ENCODE measurements around the gene GTPBP3.

GTPBP3 gene

DNA sequence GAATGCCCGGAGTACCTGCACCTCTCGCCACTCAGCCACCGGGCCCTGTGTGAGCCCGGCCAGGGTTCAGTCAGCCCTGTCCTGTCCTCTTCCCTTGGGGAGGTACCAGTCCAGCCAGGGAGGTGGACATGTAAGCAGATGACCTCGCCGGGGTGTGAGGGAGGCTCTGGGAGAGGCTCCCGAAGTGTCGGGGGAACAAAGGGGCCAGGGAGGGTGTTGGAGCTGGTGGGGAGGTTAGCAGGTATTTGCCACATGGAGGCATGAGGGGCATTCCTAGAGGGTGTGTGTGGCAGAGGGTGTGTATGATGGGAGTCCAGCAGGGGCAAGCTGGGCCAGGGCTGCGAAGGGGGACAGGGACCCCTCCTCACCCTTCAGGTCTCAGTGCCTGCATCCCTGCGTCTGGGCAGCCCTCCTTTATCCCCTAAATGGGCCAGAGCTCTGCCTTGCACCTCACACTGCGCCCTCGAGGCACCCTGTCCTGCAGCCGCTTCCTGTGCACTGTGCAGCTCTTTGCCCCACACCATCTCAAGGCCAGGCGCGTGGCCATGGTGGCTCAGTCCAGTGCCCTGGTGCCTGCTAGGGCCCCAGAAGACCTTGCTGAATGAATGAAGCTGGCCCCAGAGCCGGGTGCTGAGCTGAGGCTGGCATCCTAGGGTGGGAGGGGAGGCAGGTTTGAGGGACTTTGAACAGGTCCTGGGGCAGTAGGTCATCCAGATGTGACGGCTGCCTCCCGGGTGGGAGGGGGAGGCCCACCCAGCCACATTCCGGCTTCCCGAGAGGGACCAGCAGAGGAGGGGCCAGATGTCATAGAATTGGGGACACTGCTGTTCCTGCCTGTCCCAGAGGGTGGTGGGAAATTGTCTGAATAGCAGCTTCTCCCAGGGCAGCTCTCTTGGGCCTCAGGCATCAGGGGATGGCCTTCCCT is 24.9 kb upstream of the GTPBP3 start:
- no peak for TF ChIP-seq JUND (IDR thresholded peaks at IDR 0.05; ENCODE audit: low read depth)
- no peak for DNase-seq (ENCODE audit: low read depth in 1 of 2, low spot score in 1 of 2)
- in situ Hi-C loops (cut with HindIII; ENCODE audit: low pct_unique_long_range_greater_than_20kb, low sequenced_read_pairs): no loop called here

DNA sequence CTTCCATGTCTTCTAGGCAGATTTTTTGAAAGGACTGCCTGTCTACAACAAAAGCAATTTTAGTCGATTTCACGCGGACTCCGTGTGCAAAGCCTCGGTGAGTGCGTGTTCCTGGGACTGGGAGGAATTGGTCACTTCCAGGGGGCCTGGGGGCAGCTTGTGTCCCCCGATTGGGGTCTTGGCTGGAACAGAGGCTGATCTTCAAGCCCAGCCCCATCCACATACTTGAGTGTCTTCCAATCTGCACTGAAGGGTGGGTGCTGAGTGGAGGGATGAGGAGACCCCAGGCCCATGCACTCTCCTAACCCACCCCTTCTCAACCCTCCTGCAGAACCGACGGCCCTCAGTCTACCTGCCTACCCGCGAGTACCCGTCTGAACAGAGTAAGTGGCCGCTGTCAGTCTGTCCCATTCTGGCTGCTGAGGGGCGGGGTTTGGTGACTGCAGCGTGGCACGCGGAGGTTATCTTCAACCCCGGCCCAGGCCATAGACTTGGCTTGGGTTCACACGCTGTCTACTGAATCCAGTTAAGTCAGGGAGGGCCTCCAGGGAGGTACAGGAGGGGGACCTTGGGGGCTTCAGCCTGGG is 23.3 kb upstream of the GTPBP3 start:
- TF ChIP-seq JUND (IDR thresholded peaks at IDR 0.05; ENCODE audit: low read depth): no peak
- in situ Hi-C loops (cut with HindIII; ENCODE audit: low pct_unique_long_range_greater_than_20kb, low sequenced_read_pairs): no loop called here
- no peak for DNase-seq (ENCODE audit: low read depth in 1 of 2, low spot score in 1 of 2)

DNA sequence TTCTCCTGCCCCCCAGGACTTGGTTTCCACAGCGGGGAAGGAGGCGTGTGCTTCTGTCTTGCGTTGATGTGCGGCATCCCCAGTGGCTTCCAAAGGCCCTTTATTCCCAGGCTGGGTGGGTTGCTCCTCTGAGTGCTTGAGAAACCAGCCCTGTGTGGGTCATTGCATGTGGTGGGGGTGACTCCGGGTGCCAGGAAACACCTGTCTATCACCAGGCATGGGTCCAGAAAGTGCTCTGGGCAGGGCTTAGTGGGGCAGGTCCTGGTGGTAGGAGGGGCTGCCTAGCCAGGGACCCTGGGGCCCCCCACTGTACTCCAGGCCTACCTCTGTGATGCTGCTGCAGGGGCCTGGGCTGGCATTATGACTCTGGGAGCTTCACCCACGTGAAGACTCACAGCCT is 18.4 kb upstream of the GTPBP3 start:
- in situ Hi-C loops (cut with HindIII; ENCODE audit: low pct_unique_long_range_greater_than_20kb, low sequenced_read_pairs): no loop called here
- no peak for TF ChIP-seq JUND (IDR thresholded peaks at IDR 0.05; ENCODE audit: low read depth)
- no peak for DNase-seq (ENCODE audit: low read depth in 1 of 2, low spot score in 1 of 2)

DNA sequence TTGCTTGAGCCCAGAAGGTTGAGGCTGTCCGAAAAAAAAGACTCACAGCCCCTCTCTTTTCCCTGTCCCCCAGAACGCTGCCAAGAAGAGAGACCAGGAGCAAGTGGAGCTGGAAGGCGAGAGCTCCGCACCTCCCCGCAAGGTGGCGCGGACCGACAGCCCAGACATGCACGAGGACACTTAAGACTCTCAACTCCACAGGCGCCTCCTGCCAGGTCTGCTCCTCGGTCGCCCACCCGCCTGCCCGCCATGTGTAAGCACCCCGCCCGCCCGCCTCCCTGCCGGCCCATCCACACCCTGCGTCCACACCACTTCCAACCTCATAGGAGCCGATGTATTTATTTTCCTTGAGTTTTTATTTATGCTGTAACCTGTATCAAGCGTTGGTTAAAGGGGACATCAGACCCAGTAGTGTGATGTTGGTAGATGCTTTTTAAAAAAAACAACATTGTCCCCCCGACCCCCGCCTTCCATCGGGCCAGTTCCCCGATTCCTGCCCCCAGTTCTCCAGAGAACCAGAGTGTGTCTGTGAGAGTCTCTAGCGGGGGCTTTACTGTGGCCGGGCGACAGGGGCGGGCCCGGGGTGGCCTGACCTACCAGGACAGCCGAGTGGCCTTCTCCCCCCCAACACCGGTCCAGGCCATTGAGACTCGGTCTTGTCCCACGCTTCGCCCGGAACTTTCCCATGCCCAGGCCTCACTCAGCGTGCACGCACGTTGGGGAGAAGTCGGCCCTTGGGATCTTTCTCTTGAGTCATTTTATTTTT is 17.7 kb upstream of the GTPBP3 start:
- no peak for DNase-seq (ENCODE audit: low read depth in 1 of 2, low spot score in 1 of 2)
- in situ Hi-C loops (cut with HindIII; ENCODE audit: low pct_unique_long_range_greater_than_20kb, low sequenced_read_pairs): no loop called here
- no peak for TF ChIP-seq JUND (IDR thresholded peaks at IDR 0.05; ENCODE audit: low read depth)

DNA sequence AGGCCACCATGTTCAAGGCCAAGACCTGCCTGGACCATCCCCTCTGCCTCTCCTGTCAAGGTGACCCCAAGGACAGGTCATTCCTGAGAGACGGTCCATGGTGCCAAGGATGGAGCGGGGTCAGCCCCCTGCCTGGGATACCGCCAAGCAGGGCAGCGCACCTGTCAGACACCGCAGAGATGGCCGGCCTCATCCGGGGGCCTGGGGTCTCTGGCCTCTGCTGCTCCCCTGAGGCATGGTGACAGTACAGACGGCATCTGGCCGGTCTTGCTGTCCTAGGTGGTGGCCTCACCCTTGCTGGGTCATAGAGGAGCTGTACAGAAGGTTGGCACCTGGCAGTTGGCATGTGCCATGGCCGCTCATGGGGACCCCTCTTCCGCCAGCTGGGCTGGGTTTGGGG is 16.9 kb upstream of the GTPBP3 start:
- DNase-seq (ENCODE audit: low read depth in 1 of 2, low spot score in 1 of 2): no peak
- TF ChIP-seq JUND (IDR thresholded peaks at IDR 0.05; ENCODE audit: low read depth): no peak
- in situ Hi-C loops (cut with HindIII; ENCODE audit: low pct_unique_long_range_greater_than_20kb, low sequenced_read_pairs): no loop called here

DNA sequence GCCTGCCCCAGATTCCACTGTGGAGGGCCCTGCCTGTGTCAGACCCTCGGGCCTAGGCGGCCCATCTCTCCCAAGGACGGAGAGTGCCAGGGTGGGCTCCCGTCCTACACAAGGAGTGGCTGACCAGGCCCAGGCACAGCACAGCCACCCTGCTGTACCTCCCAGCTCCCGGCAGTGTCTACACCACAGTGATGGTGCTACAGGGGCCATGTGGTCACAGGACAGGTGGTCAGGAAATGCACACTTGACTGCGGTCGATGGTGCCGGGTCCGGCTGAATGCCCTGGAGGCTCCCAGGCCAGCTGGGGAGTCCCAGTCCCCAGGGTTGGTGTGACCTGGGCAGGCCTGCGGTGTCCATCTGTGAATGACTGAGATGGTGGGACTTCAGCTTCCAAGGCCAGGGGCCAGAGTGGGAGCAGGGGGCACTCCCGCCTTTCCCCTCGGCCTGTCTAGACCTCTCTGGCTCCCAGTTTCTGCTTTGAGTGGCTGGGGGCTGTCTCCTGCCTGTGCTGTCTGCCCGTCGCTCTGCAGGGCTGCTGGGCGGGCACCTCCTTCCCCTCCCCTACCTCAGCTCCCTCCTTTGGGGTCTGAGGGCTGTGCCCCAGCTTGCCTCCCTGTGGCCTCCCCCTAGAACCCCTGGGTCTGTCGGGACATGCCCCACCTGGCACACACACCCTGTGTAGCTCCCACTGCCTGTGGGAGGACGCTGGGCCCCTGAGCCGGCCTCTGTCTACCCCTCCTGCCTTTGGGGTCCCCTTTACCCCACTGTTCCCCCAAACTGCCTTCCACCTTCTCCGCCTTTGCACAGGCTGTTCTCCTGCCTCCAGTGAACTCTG is 15.5 kb upstream of the GTPBP3 start:
- in situ Hi-C loops (cut with HindIII; ENCODE audit: low pct_unique_long_range_greater_than_20kb, low sequenced_read_pairs): no loop called here
- TF ChIP-seq JUND (IDR thresholded peaks at IDR 0.05; ENCODE audit: low read depth): no peak
- no peak for DNase-seq (ENCODE audit: low read depth in 1 of 2, low spot score in 1 of 2)

DNA sequence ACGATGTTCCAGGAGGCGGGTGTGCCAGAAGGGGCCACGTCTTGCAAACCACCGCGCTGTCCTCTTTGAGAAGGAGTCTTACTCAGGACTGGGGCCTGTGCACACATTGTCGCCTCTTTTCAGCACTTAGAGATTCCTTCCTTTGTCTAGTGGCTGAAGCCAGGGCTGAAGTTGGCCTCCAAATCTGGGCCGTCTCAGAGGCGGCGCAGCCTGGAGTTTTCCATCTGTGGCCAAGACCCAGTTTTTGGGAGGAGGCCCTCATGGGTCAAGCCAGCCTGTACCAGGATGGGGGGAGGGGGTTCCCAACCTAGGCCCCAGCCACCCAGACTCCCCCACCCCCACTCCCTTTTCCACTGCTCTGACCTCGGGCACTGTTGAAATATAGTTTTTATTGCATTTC is 14.5 kb upstream of the GTPBP3 start:
- no peak for TF ChIP-seq JUND (IDR thresholded peaks at IDR 0.05; ENCODE audit: low read depth)
- in situ Hi-C loops (cut with HindIII; ENCODE audit: low pct_unique_long_range_greater_than_20kb, low sequenced_read_pairs): no loop called here
- no peak for DNase-seq (ENCODE audit: low read depth in 1 of 2, low spot score in 1 of 2)

DNA sequence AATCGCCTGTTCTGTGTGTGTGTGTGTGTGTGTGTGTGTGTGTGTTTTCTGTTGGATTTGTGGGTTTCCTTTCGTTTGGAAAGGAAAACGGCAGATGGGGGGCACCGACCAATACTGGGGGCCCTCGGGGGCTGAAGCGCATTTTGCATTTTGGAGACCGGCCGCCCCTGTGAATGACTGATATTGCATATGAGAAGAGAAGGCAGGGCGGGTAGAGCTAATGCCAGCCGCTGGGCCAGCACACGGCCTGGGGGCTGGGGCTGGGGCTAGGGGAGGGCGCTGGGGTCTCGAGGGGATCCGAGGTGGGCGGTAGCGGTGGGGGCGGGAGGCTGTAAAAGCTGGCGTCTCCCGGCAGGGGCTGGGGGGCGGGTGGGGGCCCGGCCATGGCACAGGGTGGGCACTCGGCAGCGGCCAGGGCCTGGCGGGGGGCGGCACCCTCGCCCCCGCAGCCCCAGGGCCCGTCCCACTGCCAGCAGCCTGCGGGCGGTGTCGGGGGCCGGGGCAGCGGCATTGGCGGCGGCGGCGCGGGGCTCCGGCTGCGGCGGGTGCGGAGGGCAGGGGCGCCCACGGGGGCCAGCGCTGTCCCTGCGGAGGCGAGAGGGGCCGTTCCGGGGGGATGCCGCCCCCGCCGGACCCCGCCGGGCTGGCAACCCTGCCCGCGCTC is 13.9 kb upstream of the GTPBP3 start:
- in situ Hi-C loops (cut with HindIII; ENCODE audit: low pct_unique_long_range_greater_than_20kb, low sequenced_read_pairs): no loop called here
- no peak for TF ChIP-seq JUND (IDR thresholded peaks at IDR 0.05; ENCODE audit: low read depth)
- DNase-seq (ENCODE audit: low read depth in 1 of 2, low spot score in 1 of 2): no peak

DNA sequence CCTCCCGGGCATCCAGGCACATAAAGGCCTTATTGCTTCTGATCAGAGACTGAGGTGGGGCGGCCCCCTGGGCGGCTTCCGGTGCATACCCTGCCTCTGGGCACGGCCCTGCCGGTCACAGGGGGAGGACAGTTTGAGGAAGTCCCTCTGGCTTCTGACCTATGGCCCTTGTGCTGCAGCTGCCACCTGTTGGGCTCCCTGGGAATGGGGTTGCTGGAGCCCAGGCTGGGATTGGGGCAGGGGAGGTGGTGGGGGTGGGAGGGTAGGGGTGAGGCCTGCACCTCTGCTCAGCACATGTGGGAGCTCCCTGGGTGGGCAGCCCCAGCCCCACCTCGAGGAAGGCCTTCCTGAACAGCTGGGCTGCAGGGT is 13.4 kb upstream of the GTPBP3 start:
- in situ Hi-C loops (cut with HindIII; ENCODE audit: low pct_unique_long_range_greater_than_20kb, low sequenced_read_pairs): no loop called here
- no peak for TF ChIP-seq JUND (IDR thresholded peaks at IDR 0.05; ENCODE audit: low read depth)
- DNase-seq (ENCODE audit: low read depth in 1 of 2, low spot score in 1 of 2): no peak

DNA sequence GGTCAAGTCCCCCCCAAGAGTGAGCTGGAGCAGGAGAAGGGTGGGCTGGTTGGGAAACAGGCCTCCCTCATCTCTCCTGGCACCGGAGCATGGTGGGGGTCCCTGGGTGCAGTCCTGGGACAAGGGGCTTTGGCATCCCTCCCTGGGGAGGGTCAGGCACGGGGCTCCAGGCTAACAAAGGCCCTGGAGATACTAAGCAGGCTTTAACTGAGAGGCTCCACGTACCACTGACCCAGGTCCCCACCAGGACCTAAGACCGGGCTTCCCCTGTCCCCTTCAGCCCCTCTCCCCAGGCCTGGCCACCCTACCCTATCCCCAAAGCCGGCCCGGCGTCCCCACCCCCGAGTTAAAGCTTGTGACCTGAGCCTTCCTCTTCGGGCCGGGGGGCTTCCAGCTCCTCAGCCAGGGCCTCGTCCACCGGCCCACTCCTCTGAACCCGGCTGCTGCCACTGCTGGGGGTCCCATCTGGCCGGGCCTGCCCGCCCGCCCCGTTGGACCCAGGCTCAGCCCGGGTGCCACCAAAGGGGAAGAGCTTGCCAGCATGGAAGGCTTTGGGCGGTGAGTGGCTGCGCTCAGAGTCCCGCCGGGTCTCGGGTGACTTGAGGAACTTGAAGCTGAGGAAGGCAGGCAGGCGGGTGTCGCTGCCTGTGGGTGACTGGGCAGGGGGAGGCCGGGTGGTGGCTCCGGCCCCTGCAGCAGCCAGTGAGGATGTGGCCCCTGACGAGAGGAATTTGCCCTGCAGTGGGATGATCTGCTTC is 12.8 kb upstream of the GTPBP3 start:
- no peak for DNase-seq (ENCODE audit: low read depth in 1 of 2, low spot score in 1 of 2)
- TF ChIP-seq JUND (IDR thresholded peaks at IDR 0.05; ENCODE audit: low read depth): no peak
- in situ Hi-C loops (cut with HindIII; ENCODE audit: low pct_unique_long_range_greater_than_20kb, low sequenced_read_pairs): no loop called here

DNA sequence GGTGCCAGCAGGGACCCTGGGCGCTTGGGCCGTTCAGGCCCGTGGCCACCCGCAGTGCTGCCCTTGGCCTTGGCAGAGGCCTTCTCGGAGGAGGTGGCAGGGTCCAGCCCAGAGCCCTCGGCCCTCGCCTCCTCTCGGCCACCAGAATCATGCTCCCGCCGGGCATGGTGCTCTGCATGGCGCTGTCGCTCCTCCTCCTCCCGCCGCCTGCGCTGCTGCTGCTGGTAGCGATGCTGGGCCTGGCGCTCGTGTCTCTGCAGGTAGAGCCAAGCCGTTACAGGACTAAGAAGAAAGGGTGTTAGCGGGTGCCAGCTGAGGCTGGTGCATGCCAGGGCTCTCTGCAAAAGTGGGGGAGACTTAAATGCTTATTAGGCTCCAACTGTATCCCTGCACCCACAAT is 12.2 kb upstream of the GTPBP3 start:
- DNase-seq (ENCODE audit: low read depth in 1 of 2, low spot score in 1 of 2): no peak
- in situ Hi-C loops (cut with HindIII; ENCODE audit: low pct_unique_long_range_greater_than_20kb, low sequenced_read_pairs): no loop called here
- no peak for TF ChIP-seq JUND (IDR thresholded peaks at IDR 0.05; ENCODE audit: low read depth)
